ENCODE measurements around the gene PARD3. TPM values are rescaled to one million over a fixed set of nuclear protein-coding genes. Genes with fewer than 3 reads are reported as not detected.

The PARD3 gene
- total and polyA plus RNA-seq, 10 of the 15 experiments (the other 5 are each of a cell fraction or from before 2014, with no cell fraction given): 2.6 to 43.1 (median 13.9) TPM

DNA sequence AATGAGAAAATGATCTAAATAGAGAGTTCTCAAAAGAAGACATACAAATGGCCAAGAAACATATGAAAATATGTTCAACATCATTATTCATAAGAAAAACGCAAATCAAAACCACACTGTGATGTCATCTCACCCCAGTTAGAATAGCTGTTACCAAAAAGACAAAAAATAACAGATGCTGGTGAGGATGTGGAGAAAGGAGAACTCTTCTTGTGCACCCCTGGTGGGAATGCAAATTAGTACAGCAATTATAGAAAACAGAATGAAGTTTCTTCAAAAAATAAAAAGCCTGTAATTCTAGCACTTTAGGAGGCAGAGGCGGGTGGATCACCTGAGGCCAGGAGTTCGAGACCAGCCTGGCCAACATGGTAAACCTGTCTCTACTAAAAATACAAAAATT is 199.3 kb downstream of the PARD3 start:
- FAIRE-seq: no peak
- H3K79me2 ChIP-seq (ENCODE audit: control insufficient read depth, insufficient read depth, low read length): no peaks in the 10 kb centered on the region
- H3K27ac ChIP-seq (ENCODE audit: control insufficient read depth, insufficient read depth): no peak overlapping the region
- no peaks in the 10 kb centered on the region for H3K4me1 ChIP-seq (ENCODE audit: control insufficient read depth, insufficient read depth, low read length)
- DNase-seq (ENCODE audit: low read depth, low spot score): no peak
- H3K9ac ChIP-seq (ENCODE audit: control insufficient read depth, insufficient read depth, low read length): no peak overlapping the region
- no peaks in the 10 kb centered on the region for H4K20me1 ChIP-seq (ENCODE audit: control insufficient read depth, insufficient read depth)
- CTCF ChIA-PET: interaction anchor here (1.0 to 4.1 kb wide), 5 partner anchors 9 to 93 kb away, joined by 3 to 32 read pairs (median 3); no protein-coding TSS in a partner anchor
- H3K36me3 ChIP-seq (ENCODE audit: control insufficient read depth in 2 of 2, insufficient read depth in 2 of 2, low read length in 1 of 2): no peaks in the 10 kb centered on the region
- no peak overlapping the region for H2AFZ ChIP-seq (ENCODE audit: control insufficient read depth, low read depth, low read length)
- no peaks in the 10 kb centered on the region for H3K9me3 ChIP-seq (replicated peaks; ENCODE audit: control insufficient read depth, insufficient read depth, low read length)
- RAD21 ChIA-PET (ENCODE audit: unreplicated experiment): interaction anchor here (2.1 kb wide), 1 partner anchor 35 kb away, joined by 5 read pairs; no protein-coding TSS in a partner anchor
- H3K27me3 ChIP-seq (replicated peaks in 1 of 2; ENCODE audit: control insufficient read depth in 2 of 2, insufficient read depth in 2 of 2, low read length in 1 of 2): no peaks in the 10 kb centered on the region
- 0% methylated on average over 3 of the region's 3 CpGs for WGBS (ENCODE audit: insufficient coverage, insufficient replicate concordance, low lambda C conversion rate, missing lambda C conversion rate)
- BruUV-seq (replicated peaks): no TSS peak
- no peak overlapping the region for H3K4me3 ChIP-seq
- intact Hi-C loops (cut with micrococcal nuclease; ENCODE audit: unreplicated experiment) (no loop called here), in situ Hi-C loops (cut with MboI) (no loop called here)
- POLR2A ChIA-PET: interaction anchor here (1.8 kb wide), 1 partner anchor 74 kb away, joined by 5 read pairs; no protein-coding TSS in a partner anchor
- ATAC-seq: peak; percentile 84
- peak; percentile 76 for TF ChIP-seq ZNF217 (IDR thresholded peaks at IDR 0.05)
- peak; percentile 38; the same call in 1 of the 2 replicates for TF ChIP-seq RUNX3 (IDR thresholded peaks at IDR 0.05; ENCODE audit: low read length)
- TF ChIP-seq TBL1XR1 (IDR thresholded peaks at IDR 0.05; ENCODE audit: low read depth, low read length): no peak
- TF ChIP-seq EP300 (IDR thresholded peaks at IDR 0.05; ENCODE audit: borderline replicate concordance in 1 of 2, control insufficient read depth in 1 of 2, low read depth in 2 of 2, low read length in 2 of 2): 0 out of 4 replicates have a peak, but pooled peaks of 1 of the 2 experiments have one; percentile 20
- no peak for TF ChIP-seq CREM (IDR thresholded peaks at IDR 0.05; ENCODE audit: low read depth)
- TF ChIP-seq, protein P1, sequence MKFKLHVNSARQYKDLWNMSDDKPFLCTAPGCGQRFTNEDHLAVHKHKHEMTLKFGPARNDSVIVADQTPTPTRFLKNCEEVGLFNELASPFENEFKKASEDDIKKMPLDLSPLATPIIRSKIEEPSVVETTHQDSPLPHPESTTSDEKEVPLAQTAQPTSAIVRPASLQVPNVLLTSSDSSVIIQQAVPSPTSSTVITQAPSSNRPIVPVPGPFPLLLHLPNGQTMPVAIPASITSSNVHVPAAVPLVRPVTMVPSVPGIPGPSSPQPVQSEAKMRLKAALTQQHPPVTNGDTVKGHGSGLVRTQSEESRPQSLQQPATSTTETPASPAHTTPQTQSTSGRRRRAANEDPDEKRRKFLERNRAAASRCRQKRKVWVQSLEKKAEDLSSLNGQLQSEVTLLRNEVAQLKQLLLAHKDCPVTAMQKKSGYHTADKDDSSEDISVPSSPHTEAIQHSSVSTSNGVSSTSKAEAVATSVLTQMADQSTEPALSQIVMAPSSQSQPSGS (IDR thresholded peaks at IDR 0.05; ENCODE audit: low read length): 0 out of 2 replicates have a peak, but pooled peaks have one; percentile 18
- TF ChIP-seq ATF7 (IDR thresholded peaks at IDR 0.05; ENCODE audit: low read depth): peak; percentile 84
- H3K4me2 ChIP-seq (ENCODE audit: control insufficient read depth, insufficient read depth): no peak overlapping the region
- SMC1A ChIA-PET (ENCODE audit: uncharacterized antibody, unreplicated experiment): interaction anchor here (0.7 to 4.0 kb wide), 8 partner anchors 9 to 93 kb away, joined by 3 to 23 read pairs (median 4); no protein-coding TSS in a partner anchor

All from GM12878 (cell line).